ENCODE results near the gene IL19. TPM values are rescaled to one million over a fixed set of nuclear protein-coding genes. Genes with fewer than 3 reads are reported as not detected.

The IL19 gene, protein sequence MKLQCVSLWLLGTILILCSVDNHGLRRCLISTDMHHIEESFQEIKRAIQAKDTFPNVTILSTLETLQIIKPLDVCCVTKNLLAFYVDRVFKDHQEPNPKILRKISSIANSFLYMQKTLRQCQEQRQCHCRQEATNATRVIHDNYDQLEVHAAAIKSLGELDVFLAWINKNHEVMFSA
- total RNA-seq = not detected

DNA sequence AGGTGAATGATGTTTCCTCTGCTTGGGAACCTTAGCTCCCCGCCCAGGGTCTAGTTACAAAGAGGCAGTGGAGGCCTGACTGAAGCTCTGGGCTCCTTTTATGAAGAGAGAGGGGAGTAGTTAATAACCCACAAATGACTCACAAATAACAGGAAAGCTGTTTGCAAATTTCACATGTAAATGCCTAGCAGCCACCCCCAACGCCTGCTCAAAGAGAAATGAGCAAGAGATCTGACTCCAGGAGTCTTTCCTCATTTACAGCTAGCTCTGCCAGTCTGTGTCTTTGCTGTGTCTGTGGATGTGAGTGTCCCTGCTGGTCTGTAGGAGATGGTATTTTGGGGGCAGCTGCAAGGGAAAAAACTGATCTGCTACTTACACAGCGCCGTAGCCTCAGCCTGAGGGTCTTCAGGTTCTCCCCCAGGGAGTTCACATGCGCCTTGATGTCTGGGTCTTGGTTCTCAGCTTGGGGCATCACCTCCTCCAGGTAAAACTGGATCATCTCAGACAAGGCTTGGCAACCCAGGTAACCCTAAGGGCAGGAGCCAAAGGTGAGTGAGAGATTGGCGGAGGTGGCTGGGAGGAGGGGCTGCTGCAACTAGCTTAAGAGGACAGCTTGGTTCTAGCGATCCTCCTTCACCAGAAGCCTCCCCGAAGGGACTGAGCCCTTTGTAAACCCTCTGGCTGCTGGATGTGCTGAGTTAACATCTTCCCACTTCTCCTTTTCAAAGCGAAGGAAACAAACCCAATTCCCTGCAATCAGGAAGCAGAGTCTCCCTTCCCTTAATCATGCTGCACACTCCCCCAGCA, at the start of gene IL19:
Gene IL19 (plus strand): TSS at position 243 of the 807 bp plus-strand sequence. CDS start 65,890 bp downstream, outside the sequence.
- DNase-seq (ENCODE audit: low read depth in 2 of 3, low spot score in 2 of 3) = peak in 2 of 3 donors; percentile 37 to 40

DNA sequence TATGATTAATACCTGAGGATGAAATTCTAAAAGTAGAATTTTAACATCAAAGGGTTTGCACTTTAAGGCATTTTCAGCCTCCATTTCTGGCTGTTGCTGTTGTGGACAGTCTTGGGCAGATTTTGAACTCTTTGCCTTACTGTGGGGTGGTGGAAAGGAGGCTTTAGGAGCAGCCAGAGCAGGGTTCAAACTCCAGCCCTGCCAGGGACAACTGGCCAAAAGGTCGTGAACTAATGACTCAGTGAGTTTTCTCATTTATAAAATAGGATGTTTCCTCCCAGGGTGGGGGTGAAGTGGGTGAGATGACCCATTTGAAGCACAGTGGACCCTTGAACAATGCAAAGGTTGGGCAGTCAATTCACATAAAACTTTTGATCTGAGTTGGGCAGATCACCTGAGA, 49.1 kb upstream of the IL19 start:
- no peak for DNase-seq (ENCODE audit: low read depth in 2 of 3, low spot score in 2 of 3)

DNA sequence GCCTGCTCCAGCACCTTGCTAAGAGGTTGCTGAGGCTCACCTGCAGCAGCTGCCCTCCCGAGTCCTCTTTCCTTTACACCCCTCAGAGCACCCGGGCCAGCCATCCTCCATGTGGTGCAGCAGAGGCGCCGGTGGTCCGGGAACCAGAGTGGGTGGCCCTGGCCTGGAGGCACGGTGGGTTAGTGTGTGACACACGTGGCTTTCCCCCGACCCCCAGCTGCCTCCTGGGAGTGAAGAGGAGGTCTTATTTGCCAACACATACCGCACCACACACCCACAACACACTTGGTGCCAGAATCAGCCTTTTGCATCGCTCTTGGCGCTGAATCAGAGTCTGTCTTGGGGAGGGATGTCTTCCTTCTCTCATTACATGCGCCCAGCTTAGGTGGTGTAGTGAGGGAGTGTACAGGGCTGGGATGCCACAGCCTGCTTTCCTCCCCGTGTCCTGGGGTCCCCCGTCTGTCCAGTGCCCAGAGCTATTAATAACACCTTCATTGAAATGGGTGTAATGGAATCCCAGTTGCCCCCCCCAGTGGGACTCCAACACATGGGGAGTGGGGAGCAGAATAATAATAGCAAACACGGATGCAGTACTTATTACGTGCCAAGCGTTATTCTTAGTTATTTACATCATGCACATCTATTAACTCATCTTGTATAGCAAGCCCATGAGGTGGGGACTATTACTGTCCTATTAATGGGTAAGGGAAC, 47.7 kb upstream of the IL19 start:
- DNase-seq (ENCODE audit: low read depth in 2 of 3, low spot score in 2 of 3) = no peak

DNA sequence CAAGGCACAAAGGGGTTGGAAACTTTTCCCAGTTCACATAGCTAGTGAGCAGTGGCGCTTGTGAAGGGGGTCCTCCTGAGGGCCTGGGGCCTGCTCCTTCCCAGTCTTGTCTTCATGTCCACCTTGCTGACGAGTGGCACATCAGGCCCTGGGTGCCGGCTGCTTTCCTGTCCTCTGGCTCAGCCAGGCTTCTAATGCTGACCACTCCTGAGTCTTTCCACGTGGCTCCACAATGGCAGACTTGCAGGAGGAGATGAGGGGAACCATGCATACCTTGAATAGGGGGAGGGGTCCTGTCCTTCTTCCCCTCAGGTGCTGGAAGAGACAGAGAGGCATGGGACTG, 47.1 kb upstream of the IL19 start:
- no peak for DNase-seq (ENCODE audit: low read depth in 2 of 3, low spot score in 2 of 3)

DNA sequence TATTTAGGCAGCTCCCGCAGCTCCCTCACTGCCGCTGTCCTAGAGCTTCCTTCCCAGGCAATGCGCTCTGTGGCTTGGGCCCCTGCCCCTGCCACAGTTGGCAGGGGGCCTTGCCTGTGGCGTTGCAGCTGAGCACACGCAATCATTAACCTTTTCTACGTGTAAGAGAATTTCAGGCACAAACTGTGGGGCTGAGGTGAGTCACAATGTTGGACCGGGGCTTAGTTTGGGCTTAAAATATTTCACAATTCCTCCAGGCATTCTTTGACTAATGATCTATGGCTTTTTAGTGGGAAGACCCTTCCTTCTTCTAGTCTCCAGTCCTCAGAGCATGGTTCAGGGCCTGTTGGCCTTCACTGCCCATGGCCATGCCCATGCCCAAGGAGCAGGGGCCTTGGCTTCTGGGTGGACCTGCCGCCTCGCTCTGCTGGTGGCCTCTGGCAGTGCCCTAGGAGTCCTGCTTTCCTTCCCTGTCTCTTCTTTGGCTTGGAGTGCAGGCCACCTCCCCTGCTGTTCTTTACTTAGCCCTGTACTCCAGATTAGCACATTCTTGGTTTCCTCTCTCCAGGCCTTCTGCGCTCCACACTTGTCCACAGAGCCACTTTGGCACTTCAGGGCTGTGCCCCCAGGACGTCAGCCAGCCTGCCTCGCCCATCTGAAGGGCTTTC, 46.6 kb upstream of the IL19 start:
- DNase-seq (ENCODE audit: low read depth in 2 of 3, low spot score in 2 of 3) = peak in 1 of 3 donors; percentile 24

DNA sequence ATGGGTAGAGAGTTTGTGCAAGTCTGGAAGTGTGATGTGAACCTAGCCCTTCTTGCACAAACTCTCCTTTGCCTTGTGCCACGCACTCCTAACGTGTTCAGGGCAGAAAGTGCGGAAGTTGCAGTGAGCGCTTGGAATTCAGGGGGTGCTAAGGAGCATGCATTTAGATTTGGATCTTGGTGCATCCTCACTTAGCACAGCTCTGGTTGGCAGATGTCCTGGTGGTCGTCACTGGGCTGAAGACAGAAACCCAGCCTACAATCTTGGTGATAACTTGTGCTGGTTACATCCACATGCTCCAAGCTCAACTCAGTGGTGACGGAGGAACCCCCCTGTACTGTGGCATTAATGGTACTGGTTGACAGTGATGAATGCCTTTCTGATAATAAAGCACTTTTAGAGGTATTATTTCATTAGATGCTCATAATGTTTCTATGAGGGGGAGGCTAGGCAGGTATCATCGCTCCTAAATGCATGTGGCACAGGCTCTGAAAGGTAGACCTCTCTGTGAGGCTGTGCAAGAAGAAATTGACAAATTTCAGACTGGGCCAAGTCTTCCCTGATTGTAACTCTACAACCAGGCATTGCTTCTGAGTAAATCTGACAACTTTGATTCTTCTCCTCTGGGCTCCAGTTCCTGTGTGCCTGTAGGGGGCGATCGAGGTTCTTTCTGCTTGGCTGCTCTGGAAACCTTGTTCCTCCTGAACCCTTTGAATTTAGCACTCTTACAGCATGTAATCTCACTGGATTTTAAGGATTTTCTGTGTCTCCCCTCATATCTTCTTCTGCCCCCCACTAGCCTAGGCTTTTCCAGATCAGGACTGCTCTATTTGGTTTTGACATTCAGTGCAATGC, 45.2 kb upstream of the IL19 start:
- peak in 2 of 3 donors; percentile 54 to 73 for DNase-seq (ENCODE audit: low read depth in 2 of 3, low spot score in 2 of 3)

DNA sequence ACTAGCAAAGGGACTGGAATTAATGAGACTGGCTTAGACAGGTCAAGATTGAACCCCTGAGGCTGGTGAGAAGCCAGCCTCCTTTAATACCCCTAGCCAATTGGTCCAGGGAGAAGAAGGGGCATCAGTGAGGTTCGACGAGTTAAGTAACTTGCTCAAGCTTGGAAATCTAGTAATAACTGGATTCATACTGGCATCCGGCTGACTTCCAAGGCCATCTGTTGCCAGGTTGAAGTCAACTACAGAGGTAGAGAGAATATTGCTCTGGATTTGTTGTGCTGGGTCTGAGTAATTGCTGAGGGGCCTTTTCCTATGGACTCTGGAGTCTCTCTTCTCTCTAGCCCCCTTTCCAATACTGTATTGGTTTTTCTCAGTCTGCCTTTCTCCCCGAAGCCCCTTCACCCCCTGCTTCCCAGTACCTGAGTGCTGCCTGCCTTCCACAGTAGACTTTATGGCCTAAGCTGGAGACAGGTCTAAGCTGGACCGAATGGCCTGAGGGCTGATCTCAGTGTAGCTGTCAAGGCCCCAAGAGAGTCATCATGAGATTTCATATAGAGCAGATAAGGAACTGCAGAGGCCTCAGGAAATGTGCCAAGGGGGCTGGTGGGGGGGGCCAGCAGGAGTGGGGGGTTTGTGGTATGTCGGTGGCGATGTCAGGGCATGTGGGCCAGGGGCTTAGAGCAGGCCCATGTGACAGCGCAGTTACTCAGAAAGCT, 42.4 kb upstream of the IL19 start:
- peak in 2 of 3 donors; percentile 67 to 86 for DNase-seq (ENCODE audit: low read depth in 2 of 3, low spot score in 2 of 3)

DNA sequence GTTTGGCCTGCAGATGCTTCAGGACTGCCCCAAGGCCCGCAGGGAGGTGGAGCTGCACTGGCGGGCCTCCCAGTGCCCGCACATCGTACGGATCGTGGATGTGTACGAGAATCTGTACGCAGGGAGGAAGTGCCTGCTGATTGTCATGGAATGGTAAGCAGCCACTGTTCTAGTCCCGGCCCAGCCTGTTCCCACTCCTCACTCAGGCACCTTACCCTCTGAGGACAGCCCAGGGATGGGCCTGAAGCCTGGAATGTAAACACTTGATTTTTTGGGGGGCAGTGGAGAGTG, 41.9 kb upstream of the IL19 start:
- DNase-seq (ENCODE audit: low read depth in 2 of 3, low spot score in 2 of 3) = no peak

DNA sequence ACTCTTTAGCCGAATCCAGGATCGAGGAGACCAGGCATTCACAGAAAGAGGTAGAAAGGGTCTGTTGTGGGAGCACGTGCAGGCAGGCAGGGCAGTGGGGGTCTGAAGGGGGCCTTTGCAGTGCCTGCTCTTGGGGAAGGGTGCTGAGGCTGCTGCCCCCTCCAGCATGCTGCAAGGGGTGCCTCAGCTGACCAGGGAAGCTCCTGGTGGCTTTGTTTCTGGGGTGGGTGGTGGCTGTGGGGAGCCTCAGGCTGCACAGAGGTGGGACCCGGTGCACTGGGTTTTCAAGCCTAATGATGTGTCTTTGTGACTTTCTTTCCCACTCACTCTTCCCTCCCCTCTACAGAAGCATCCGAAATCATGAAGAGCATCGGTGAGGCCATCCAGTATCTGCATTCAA, 41.5 kb upstream of the IL19 start:
- DNase-seq (ENCODE audit: low read depth in 2 of 3, low spot score in 2 of 3) = no peak

DNA sequence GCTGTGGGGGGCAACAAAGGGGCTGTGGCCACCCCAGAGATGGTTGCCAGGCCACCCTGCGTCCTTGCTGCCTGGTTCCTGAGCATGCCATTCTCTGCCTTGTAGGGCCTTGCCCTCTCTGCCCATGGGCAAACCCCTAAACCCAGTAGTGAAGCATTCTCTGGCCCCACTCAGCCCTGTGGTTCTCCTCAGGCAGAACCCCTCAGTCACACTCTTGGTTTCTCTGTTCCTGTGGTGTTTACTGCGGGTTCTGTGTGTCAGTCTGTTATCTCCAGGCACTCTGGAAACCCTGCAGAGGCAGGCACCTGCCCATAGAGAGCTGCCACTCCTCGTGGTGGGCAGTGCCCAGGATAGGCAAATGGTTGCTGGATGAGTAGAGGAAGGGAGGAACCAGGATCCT, 41.1 kb upstream of the IL19 start:
- DNase-seq (ENCODE audit: low read depth in 2 of 3, low spot score in 2 of 3) = no peak

DNA sequence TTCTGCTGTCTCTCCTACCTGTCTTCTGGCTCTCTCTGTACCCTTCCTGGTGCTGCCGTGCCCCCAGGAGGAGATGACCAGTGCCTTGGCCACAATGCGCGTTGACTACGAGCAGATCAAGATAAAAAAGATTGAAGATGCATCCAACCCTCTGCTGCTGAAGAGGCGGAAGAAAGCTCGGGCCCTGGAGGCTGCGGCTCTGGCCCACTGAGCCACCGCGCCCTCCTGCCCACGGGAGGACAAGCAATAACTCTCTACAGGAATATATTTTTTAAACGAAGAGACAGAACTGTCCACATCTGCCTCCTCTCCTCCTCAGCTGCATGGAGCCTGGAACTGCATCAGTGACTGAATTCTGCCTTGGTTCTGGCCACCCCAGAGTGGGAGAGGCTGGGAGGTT, 38.1 kb upstream of the IL19 start:
- no peak for DNase-seq (ENCODE audit: low read depth in 2 of 3, low spot score in 2 of 3)

DNA sequence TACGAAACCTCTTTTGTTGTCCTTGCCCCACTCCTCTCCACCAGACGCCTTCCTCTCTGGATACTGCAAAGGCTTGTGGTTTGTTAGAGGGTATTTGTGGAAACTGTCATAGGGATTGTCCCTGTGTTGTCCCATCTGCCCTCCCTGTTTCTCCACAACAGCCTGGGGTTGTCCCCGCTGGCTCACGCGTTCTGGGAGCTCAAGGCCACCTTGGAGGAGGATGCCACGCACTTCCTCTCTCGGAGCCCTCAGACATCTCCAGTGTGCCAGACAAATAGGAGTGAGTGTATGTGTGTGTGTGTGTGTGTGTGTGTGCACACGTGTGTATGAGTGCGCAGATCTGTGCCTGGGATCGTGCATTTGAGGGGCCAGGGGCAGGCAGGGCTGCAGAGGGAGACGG, 37.6 kb upstream of the IL19 start:
- no peak for DNase-seq (ENCODE audit: low read depth in 2 of 3, low spot score in 2 of 3)

DNA sequence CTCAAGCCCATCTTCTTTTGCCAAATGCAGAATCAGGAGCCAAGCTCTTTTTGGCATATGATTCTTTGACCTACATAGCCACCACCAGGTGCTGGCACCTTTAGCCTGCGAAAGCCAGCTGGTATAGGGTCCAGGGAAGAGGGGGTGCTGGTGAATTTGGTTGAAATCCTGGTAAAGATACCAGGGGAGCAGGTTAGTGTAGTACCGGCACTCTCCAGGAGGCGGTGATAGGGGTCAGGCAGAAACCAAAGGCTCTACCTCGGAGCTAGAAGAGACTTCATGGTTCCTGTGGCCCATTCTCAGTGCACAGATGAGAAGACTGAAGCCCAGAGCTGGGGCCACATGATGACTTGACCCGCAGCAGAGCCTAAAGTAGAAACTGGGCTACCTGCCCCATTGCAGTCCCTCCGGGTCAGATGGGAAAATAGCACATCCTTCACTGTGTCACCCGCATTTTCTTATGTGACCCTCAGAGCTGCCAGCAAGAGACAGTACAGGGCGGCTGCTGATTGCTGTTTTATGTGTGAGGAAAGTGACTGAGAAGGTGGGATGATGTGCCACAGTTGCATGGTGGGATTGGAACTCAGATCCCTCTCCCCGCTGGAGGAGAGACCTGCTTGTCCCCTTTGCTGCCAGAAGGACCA, 36.0 kb upstream of the IL19 start:
- DNase-seq (ENCODE audit: low read depth in 2 of 3, low spot score in 2 of 3) = peak; percentile 41 to 69 (median 42)

DNA sequence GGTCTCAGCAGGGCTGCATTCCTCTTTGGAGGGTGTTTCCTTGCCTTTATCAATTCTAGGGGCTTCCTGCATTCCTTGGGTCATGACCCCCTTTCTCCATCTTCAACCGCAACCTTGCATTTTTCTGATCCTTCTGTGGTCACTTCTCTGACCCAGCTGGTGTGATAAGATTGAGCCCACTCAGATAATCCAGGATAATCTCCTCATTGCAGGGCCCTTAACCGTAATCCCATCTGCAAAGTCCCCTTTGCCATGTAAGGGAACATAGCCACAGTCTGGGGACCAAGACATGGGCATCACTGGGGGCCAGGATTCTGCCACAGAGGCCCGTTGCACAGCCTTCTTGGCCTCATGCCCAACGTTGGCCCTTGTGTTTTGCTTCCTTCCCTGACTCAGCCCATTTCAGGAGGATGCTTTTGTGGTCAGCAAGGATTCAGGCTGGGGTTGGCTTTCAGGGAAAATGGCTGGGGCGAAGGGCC, 35.0 kb upstream of the IL19 start:
- DNase-seq (ENCODE audit: low read depth in 2 of 3, low spot score in 2 of 3) = peak in 1 of 3 donors; percentile 23

DNA sequence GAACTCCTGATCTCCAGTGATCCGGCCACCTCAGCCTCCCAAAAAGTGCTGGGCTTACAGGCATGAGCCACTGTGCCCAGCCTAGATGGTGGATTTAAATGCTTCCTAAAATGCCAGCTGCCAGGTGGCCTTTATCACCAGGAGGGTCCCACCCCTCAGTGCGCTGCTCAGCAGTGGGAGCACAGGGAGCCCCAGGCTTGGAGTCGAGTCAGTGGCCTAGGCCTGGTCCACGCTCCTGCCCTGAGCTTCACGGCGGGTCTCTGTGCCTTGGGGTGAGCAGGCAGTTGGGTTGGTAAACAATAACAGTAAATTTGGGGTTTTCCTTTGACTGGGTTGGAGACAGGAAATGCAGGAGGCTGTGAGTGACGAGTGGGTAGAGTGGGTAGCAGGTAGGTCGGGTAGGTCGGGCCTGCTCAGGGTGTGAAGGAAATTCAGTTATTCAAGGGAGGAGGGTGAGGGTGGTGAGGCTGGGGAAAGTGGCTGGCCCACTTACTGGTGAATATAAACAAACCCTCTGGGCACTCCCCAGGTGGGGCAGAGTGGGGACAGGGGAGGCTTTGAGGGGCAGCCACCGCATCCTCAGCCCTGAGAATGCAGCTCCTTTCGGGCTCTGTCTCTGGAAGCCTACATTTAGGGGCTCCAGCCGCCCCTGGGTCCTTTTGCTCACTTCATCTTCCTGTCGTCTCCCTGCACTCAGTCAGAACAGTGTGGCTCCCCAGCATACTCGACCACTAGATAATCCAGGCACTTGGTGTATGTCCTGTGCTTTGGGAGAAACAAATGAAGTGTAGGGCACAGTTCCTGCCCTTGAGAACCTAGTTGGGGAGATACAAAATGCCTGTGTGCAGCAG, 33.5 kb upstream of the IL19 start:
- no peak for DNase-seq (ENCODE audit: low read depth in 2 of 3, low spot score in 2 of 3)

DNA sequence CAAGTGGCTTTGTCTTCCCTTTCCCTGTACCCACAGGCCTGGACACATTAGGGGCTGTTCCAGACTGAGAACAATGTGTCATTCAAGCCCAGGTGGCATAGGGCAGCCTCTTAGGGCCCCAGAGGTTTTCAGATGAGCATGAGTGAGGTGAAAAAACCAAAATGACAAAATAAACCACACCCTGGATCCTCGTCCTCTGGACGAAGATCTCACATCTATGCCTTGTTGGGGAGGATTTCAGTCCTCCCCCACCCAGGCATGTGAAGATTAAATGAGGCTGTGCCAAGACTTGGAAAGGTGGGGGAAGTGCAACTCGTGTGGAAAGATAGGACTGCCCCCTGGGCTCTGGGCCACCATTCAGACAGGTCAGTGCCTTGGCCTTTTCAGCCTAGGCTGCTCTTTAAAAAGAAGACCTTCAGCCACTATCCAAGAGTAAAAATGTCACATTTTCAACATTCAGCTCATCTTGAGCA, 32.8 kb upstream of the IL19 start:
- no peak for DNase-seq (ENCODE audit: low read depth in 2 of 3, low spot score in 2 of 3)

DNA sequence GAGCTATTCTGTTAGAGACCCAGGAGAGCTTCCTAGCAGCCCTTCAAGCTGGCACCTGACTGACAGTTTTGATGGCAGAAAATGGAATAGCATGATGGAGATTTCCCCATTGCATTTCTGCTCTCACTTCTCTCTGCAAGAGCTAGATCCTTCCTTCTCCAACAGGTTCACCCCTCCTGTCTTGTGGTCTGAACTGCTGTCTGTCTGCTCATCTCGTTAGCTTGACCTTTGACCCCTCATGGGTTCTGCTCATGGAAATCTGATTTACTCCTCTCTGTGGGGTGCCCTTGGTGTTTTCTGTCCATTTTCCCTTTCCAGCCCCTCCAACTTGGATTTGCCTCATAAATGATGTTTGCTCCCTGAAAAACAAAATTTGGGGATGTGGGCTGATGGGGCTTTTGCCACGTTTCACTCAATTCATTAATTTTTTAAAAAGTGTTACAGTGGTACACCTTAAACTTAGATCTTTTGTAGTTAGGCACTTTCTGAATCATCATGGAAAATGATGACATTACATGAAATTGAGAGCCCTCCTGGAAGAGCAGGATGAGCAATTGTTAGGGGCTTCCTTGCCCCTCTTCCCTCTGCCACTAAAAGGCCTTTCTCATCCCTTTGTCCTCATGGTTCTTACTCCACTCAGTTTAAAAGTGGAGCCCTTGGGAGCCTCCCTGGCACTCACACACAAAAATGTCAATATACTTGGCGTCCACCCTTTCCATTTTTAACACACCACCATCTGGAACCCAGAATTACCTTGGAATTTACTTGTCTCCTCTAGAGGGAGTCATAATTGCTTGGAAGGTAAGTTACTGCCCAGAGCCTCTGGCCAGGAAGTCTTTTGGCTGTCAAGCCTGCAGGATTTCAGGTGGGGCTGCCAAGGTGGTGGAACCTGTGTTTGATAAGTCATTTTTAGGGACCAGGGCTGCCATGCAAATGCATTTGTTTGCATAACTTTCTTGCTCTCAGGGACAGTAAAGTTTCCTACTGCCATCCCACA, 31.9 kb upstream of the IL19 start:
- DNase-seq (ENCODE audit: low read depth in 2 of 3, low spot score in 2 of 3) = no peak
